ENCODE results near the gene NHLH2.

Gene NHLH2

DNA sequence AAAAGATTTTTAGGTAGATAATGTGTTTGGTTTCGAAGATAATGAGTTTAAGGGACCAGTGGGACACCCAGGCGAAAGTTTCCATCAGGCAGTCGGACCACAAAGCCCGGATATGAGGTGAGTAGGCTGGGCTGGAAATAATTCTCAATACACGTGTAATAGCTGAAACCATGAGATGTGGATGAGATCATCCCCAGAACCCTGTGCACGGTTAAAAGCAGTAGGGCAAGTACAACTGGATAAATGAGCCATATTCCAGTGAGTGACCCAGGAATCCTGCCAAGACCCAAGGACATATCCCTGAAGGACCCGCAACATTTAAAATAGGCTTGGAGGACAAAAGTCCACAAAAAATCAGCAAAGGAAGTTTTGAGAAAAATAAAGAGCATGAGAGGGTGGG lies 21.5 kb upstream of the NHLH2 start:
- DNase-seq (ENCODE audit: insufficient read length, low spot score) (no peak), FAIRE-seq (no peak)

GRCh38 chr1:115854005-115854404 lies 13.1 kb upstream of the NHLH2 start:
- no peak for DNase-seq (ENCODE audit: insufficient read length, low spot score)
- TF ChIP-seq, protein P1, sequence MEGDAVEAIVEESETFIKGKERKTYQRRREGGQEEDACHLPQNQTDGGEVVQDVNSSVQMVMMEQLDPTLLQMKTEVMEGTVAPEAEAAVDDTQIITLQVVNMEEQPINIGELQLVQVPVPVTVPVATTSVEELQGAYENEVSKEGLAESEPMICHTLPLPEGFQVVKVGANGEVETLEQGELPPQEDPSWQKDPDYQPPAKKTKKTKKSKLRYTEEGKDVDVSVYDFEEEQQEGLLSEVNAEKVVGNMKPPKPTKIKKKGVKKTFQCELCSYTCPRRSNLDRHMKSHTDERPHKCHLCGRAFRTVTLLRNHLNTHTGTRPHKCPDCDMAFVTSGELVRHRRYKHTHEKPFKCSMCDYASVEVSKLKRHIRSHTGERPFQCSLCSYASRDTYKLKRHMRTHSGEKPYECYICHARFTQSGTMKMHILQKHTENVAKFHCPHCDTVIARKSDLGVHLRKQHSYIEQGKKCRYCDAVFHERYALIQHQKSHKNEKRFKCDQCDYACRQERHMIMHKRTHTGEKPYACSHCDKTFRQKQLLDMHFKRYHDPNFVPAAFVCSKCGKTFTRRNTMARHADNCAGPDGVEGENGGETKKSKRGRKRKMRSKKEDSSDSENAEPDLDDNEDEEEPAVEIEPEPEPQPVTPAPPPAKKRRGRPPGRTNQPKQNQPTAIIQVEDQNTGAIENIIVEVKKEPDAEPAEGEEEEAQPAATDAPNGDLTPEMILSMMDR (IDR thresholded peaks at IDR 0.05; ENCODE audit: insufficient read depth, missing control alignments) = no peak
- no peak for FAIRE-seq

More for the DNA sequence above, 21.5 kb upstream of the NHLH2 start:
- TF ChIP-seq, protein P1 (IDR thresholded peaks at IDR 0.05; ENCODE audit: insufficient read depth, missing control alignments) = no peak

DNA sequence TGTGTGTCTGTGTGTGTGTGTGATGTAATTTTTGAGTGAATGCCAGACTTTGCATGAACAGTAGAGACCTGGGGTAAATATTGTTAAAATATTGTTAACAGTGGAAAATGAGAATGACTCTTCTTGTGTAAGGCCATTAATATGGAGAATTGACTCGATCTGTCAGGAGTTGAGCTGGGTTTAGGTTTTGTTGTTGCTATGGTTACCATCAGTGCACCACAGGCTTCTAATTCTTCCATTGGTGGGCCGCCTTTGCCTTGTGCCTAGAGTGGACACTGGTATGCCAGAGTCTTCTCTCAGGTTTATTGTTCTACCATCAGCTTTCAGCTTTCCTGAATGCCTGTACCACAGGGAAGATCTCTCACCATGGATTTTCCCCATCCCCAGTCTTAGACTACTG lies 10.0 kb upstream of the NHLH2 start:
- no peak for DNase-seq (ENCODE audit: insufficient read length, low spot score)
- no peak for FAIRE-seq
- TF ChIP-seq, protein P1 (IDR thresholded peaks at IDR 0.05; ENCODE audit: insufficient read depth, missing control alignments) = no peak

GRCh38 chr1:115847787-115848186 lies 6.9 kb upstream of the NHLH2 start:
- TF ChIP-seq, protein P1 (IDR thresholded peaks at IDR 0.05; ENCODE audit: insufficient read depth, missing control alignments) = no peak
- FAIRE-seq = no peak
- no peak for DNase-seq (ENCODE audit: insufficient read length, low spot score)

DNA sequence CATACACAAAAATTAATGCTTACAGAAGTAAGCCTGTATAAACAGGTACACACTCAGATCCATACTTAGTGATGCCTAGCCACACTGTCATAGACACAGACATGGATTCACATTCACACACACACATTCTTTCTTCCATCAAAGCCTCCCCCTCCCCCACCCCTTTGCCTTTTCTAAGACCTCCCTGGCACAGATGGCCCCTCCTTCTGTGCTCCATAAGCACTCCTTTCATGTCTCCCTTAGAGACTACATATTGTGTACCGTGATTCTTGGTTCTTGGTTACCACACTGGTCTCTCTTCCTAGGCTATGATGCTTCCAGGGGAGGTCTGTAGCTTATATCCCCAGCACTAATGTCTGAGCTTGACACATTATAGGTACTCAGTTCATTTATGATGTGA lies 2.0 kb upstream of the NHLH2 start:
- FAIRE-seq (no peak), DNase-seq (ENCODE audit: insufficient read length, low spot score) (no peak)
- TF ChIP-seq, protein P1 (IDR thresholded peaks at IDR 0.05; ENCODE audit: insufficient read depth, missing control alignments) = no peak

DNA sequence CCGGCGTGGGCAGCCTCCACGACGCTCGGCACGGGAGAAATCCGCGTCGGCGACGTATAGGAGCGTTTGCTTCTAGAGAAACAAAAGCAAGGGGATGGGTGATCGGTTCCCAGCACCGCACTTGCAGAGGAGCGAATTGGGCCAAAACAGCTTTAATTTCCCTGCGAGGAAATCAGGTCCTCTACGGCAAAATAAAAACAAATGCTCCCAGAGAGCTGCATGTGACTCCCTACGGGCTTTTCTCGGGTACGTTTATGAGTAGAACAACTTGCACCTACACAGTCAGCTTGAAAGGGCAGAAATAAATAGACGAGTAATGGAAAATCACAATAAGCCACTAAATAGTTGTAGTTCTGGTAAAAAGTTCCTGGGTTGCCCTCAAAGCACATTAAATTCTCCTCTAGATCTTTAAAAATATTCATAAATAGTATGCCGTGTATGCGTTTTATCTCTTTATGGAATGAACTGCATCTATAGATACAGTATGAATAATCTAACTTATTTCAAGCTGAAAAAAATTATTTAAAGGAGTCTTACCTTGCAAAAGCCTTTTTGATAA lies 1.2 kb downstream of the NHLH2 start:
- no peak for DNase-seq (ENCODE audit: insufficient read length, low spot score)
- no peak for FAIRE-seq
- TF ChIP-seq, protein P1 (IDR thresholded peaks at IDR 0.05; ENCODE audit: insufficient read depth, missing control alignments) = no peak

DNA sequence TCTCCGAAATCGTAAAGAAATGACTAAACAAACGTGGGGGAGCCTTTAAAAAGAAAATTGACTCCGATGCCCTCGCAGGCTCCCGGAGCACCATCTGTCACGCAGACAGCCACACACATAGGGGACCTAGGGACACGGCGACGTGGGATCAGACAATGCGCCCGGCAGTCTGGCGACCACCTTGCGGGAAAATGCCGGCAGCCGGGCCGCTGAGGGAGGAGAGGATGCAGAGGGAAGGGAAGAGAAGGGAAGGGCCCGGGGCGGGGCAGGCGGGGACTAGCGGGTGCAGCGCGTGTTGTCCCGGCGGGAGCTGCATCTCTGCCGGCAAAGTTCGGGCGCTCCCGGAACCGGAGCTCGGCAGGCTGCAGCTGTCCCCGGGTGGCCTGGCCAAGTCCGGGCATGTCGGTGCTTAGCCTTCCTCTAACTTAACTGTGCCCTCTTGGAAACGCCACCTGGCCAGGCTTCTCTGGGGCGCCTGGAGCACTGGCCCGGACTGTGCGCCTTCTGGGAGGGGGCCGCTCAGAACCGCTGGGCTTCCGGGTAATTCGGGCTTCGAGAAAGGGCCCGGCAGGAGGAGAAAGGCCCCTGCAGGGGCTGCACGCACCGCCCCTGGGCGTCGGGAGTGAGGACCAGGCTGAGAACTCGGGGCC lies 1.8 kb downstream of the NHLH2 start:
- DNase-seq (ENCODE audit: insufficient read length, low spot score) (no peak), FAIRE-seq (no peak)
- TF ChIP-seq, protein P1 (IDR thresholded peaks at IDR 0.05; ENCODE audit: insufficient read depth, missing control alignments) = no peak

All from D721Med (cell line).